Muscle of leg (tissue), 11 donors: ENCODE results near the gene EIF3A. TPM values are rescaled to one million over a fixed set of nuclear protein-coding genes. Genes with fewer than 3 reads are reported as not detected.

Experiments used
- DNase-seq: peaks from one replicate; pipeline ENCODE4 v3.0.0; 2013
- H3K27ac ChIP-seq: one replicate; pipeline ENCODE4 v1.5.1; 2013; ENCODE audit warnings: mild to moderate bottlenecking, low read length, control low read depth
- H3K27me3 ChIP-seq: one replicate; pipeline ENCODE4 v1.6.1; 2013; ENCODE audit warnings: low read length; ENCODE audit not compliant: control insufficient read depth, insufficient read depth
- H3K36me3 ChIP-seq: one replicate; pipeline ENCODE4 v1.6.1; 2013; ENCODE audit warnings: low read length; ENCODE audit not compliant: control insufficient read depth, insufficient read depth
- H3K4me1 ChIP-seq: one replicate; pipeline ENCODE4 v1.6.1; 2013; ENCODE audit warnings: low read length; ENCODE audit not compliant: control insufficient read depth, insufficient read depth
- H3K4me3 ChIP-seq: one replicate; pipeline ENCODE4 v1.5.1; 2013; ENCODE audit warnings: low read length, control low read depth
- H3K9me3 ChIP-seq: replicated peaks from 2 replicates; pipeline ENCODE4 v1.6.1; 2013; ENCODE audit warnings: low read depth, low read length; ENCODE audit not compliant: control insufficient read depth
- WGBS: methylation state at CpG from one replicate; pipeline ENCODE4 v1.1.5; 2013; ENCODE audit warnings: missing lambda C conversion rate; ENCODE audit not compliant: insufficient coverage; 5-methylcytosine and 5-hydroxymethylcytosine counted together
- polyA plus RNA-seq, 8 donors: library from polyadenylated mRNA; unstranded; fragments of 120-200 nt; gene quantifications; one replicate each; pipeline versions ENCODE4 v1.2.1 to v1.2.3, GENCODE V29; 2013; ENCODE audit warnings: inconsistent platforms in 1 of 8, low replicate concordance in 1 of 8; ENCODE audit not compliant: insufficient read length in 8 of 8, insufficient read depth in 1 of 8
- total RNA-seq: library from RNA; stranded (reverse); fragments of 120-200 nt; gene quantifications from one replicate; pipeline ENCODE4 v1.2.4, GENCODE V29; 2013

EIF3A gene
- total and polyA plus RNA-seq, 9 donors = 65.6 to 160 (median 144) TPM

GRCh38 chr10:119020627-119020946 lies 60.0 kb downstream of the EIF3A start:
- Histone ChIP-seq H3K36me3 (no peaks in the 10 kb centered on the region), H3K27me3 (peaks cover 3% of the 10 kb centered on the region), H3K9me3 (peaks cover 3% of the 10 kb centered on the region), H3K27ac (no peak overlapping the region), H3K4me3 (no peak overlapping the region), H3K4me1 (peaks cover 6% of the 10 kb centered on the region)
- no CpG with 5 or more reads among the region's 2 CpGs for WGBS
- no peak for DNase-seq

- H3K4me1 ChIP-seq = peaks cover 4% of the 10 kb centered on the region
- no CpG with 5 or more reads among the region's 4 CpGs for WGBS
- H3K27me3 ChIP-seq = peaks cover 3% of the 10 kb centered on the region
- no peak overlapping the region for H3K4me3 ChIP-seq
- no peak for DNase-seq
- no peaks in the 10 kb centered on the region for H3K36me3 ChIP-seq
- no peak overlapping the region for H3K27ac ChIP-seq
- H3K9me3 ChIP-seq = no peaks in the 10 kb centered on the region
Observed at GRCh38 chr10:119007211-119007574, 73.4 kb downstream of the EIF3A start.

- DNase-seq = peak; percentile 66
- Histone ChIP-seq H3K4me1 (peaks cover 4% of the 10 kb centered on the region), H3K4me3 (no peak overlapping the region), H3K9me3 (no peaks in the 10 kb centered on the region), H3K27me3 (peaks cover 3% of the 10 kb centered on the region), H3K36me3 (no peaks in the 10 kb centered on the region), H3K27ac (no peak overlapping the region)
- WGBS = 34% methylated on average over 6 of the region's 9 CpGs
Observed at GRCh38 chr10:119006451-119007210, 74.0 kb downstream of the EIF3A start.

GRCh38 chr10:119005362-119006043 lies 75.1 kb downstream of the EIF3A start:
- H3K36me3 ChIP-seq = no peaks in the 10 kb centered on the region
- peaks cover 8% of the 10 kb centered on the region for H3K4me1 ChIP-seq
- WGBS = 86% methylated on average over 2 of the region's 9 CpGs
- no peak for DNase-seq
- H3K4me3 ChIP-seq = no peak overlapping the region
- H3K27me3 ChIP-seq = peaks cover 3% of the 10 kb centered on the region
- no peaks in the 10 kb centered on the region for H3K9me3 ChIP-seq
- H3K27ac ChIP-seq = no peak overlapping the region

GRCh38 chr10:119003572-119004289 lies 76.9 kb downstream of the EIF3A start:
- Histone ChIP-seq H3K27me3 (peaks cover 3% of the 10 kb centered on the region), H3K4me3 (no peak overlapping the region), H3K9me3 (no peaks in the 10 kb centered on the region), H3K36me3 (no peaks in the 10 kb centered on the region), H3K27ac (no peak overlapping the region), H3K4me1 (peaks cover 8% of the 10 kb centered on the region)
- no peak for DNase-seq
- WGBS = 53% methylated on average over 6 of the region's 7 CpGs

GRCh38 chr10:119001717-119002500 lies 78.7 kb downstream of the EIF3A start:
- no peaks in the 10 kb centered on the region for H3K36me3 ChIP-seq
- 81% methylated on average over 6 of the region's 10 CpGs for WGBS
- no peak for DNase-seq

GRCh38 chr10:118998183-118998582 lies 82.4 kb downstream of the EIF3A start:
- 65% methylated on average over 3 of the region's 5 CpGs for WGBS
- H3K27ac ChIP-seq = no peak overlapping the region
- H3K9me3 ChIP-seq = no peaks in the 10 kb centered on the region
- H3K36me3 ChIP-seq = no peaks in the 10 kb centered on the region
- peaks cover 4% of the 10 kb centered on the region for H3K4me1 ChIP-seq
- no peak overlapping the region for H3K4me3 ChIP-seq
- no peak for DNase-seq
- peaks cover 2% of the 10 kb centered on the region for H3K27me3 ChIP-seq

More at GRCh38 chr10:119001717-119002500, 78.7 kb downstream of the EIF3A start:
- Histone ChIP-seq H3K9me3 (no peaks in the 10 kb centered on the region), H3K4me1 (peaks cover 8% of the 10 kb centered on the region), H3K27me3 (peaks cover 3% of the 10 kb centered on the region), H3K4me3 (no peak overlapping the region), H3K27ac (no peak overlapping the region)

- Histone ChIP-seq H3K4me1 (peaks cover 4% of the 10 kb centered on the region), H3K4me3 (no peak overlapping the region), H3K27ac (no peak overlapping the region), H3K9me3 (no peaks in the 10 kb centered on the region), H3K36me3 (no peaks in the 10 kb centered on the region), H3K27me3 (peaks cover 2% of the 10 kb centered on the region)
- no peak for DNase-seq
- no CpG with 5 or more reads among the region's 2 CpGs for WGBS
Observed at GRCh38 chr10:118997379-118997778, 83.2 kb downstream of the EIF3A start.

- WGBS = 87% methylated on average over 10 of the region's 10 CpGs
- no peaks in the 10 kb centered on the region for H3K9me3 ChIP-seq
Observed at GRCh38 chr10:118995739-118996138, 84.9 kb downstream of the EIF3A start.

GRCh38 chr10:118994321-118994720 lies 86.3 kb downstream of the EIF3A start:
- H3K4me3 ChIP-seq = no peak overlapping the region
- no peak for DNase-seq
- H3K9me3 ChIP-seq = no peaks in the 10 kb centered on the region
- no CpG with 5 or more reads among the region's 2 CpGs for WGBS
- no peaks in the 10 kb centered on the region for H3K4me1 ChIP-seq
- no peaks in the 10 kb centered on the region for H3K36me3 ChIP-seq
- peaks cover 5% of the 10 kb centered on the region for H3K27me3 ChIP-seq
- H3K27ac ChIP-seq = no peak overlapping the region

More at GRCh38 chr10:118995739-118996138, 84.9 kb downstream of the EIF3A start:
- Histone ChIP-seq H3K27me3 (peaks cover 5% of the 10 kb centered on the region), H3K4me1 (peaks cover 2% of the 10 kb centered on the region), H3K36me3 (no peaks in the 10 kb centered on the region), H3K4me3 (no peak overlapping the region), H3K27ac (no peak overlapping the region)
- no peak for DNase-seq
